Brain microvascular endothelial cell (primary cell): ENCODE data around the gene MCTP2.

Source experiments
- DNase-seq: peaks from one replicate; pipeline ENCODE4 v3.0.0-alpha.2; 2020
- H3K27ac ChIP-seq: fragments of 250-450 bp; sonication (Bioruptor Pico); 2 replicates; pipeline ENCODE4 v1.5.1; 2020; ENCODE audit warnings: mild to moderate bottlenecking, moderate library complexity
- H3K27me3 ChIP-seq: fragments of 250-450 bp; sonication (Bioruptor Pico); replicated peaks from 2 replicates; pipeline ENCODE4 v1.5.1; 2020; ENCODE audit warnings: mild to moderate bottlenecking
- H3K36me3 ChIP-seq: fragments of 250-450 bp; sonication (Bioruptor Pico); replicated peaks from 2 replicates; pipeline ENCODE4 v1.5.1; 2020; ENCODE audit warnings: mild to moderate bottlenecking
- H3K4me3 ChIP-seq: 2 replicates; pipeline ENCODE4 v1.5.1; 2011; ENCODE audit warnings: low read depth, mild to moderate bottlenecking, control low read depth, low read length, moderate library complexity
- CTCF ChIP-seq: IDR thresholded peaks from 2 replicates; pipeline ENCODE4 v1.5.1; 2011; ENCODE audit warnings: low read depth, mild to moderate bottlenecking, moderate library complexity, low read length, control low read depth, inconsistent platforms; ENCODE audit errors: missing control alignments
- in situ Hi-C: cut with HindIII; loops from 2 replicates; pipeline ENCODE4 v1.10.0; 2017; ENCODE audit warnings: low sequenced_read_pairs, low pct_ligation_motif_present

Gene MCTP2

GRCh38 chr15:94455297-94455696, 223.9 kb downstream of the MCTP2 start:
- H3K4me3 ChIP-seq: no peak overlapping the region
- DNase-seq: no peak
- no peak overlapping the region for H3K27ac ChIP-seq
- H3K27me3 ChIP-seq: no peaks in the 10 kb centered on the region
- in situ Hi-C loops: no loop called here
- no peak for TF ChIP-seq CTCF
- no peaks in the 10 kb centered on the region for H3K36me3 ChIP-seq

GRCh38 chr15:94456226-94456625, 224.9 kb downstream of the MCTP2 start:
- no peak for DNase-seq
- in situ Hi-C loops: no loop called here
- Histone ChIP-seq H3K36me3 (no peaks in the 10 kb centered on the region), H3K4me3 (no peak overlapping the region), H3K27ac (no peak overlapping the region), H3K27me3 (no peaks in the 10 kb centered on the region)
- no peak for TF ChIP-seq CTCF

- in situ Hi-C loops: no loop called here
- Histone ChIP-seq H3K36me3 (no peaks in the 10 kb centered on the region), H3K27ac (no peak overlapping the region), H3K27me3 (no peaks in the 10 kb centered on the region), H3K4me3 (no peak overlapping the region)
- no peak for DNase-seq
- no peak for TF ChIP-seq CTCF
Observed at GRCh38 chr15:94457661-94458060, 226.3 kb downstream of the MCTP2 start.

GRCh38 chr15:94460624-94461023, 229.3 kb downstream of the MCTP2 start:
- in situ Hi-C loops: no loop called here
- DNase-seq: no peak
- no peak for TF ChIP-seq CTCF
- Histone ChIP-seq H3K27me3 (no peaks in the 10 kb centered on the region), H3K36me3 (no peaks in the 10 kb centered on the region), H3K4me3 (no peak overlapping the region), H3K27ac (no peak overlapping the region)

- no peak for DNase-seq
- TF ChIP-seq CTCF: no peak
- Histone ChIP-seq H3K27ac (no peak overlapping the region), H3K4me3 (no peak overlapping the region), H3K27me3 (no peaks in the 10 kb centered on the region), H3K36me3 (no peaks in the 10 kb centered on the region)
- in situ Hi-C loops: no loop called here
Observed at GRCh38 chr15:94467034-94467433, 235.7 kb downstream of the MCTP2 start.

- H3K4me3 ChIP-seq: no peak overlapping the region
- H3K36me3 ChIP-seq: no peaks in the 10 kb centered on the region
- no peaks in the 10 kb centered on the region for H3K27me3 ChIP-seq
- in situ Hi-C loops: no loop called here
- TF ChIP-seq CTCF: no peak
- DNase-seq: no peak
- no peak overlapping the region for H3K27ac ChIP-seq
Observed at GRCh38 chr15:94470492-94470891, 239.1 kb downstream of the MCTP2 start.
